Measurements from ENCODE around the gene IL19.

DNA sequence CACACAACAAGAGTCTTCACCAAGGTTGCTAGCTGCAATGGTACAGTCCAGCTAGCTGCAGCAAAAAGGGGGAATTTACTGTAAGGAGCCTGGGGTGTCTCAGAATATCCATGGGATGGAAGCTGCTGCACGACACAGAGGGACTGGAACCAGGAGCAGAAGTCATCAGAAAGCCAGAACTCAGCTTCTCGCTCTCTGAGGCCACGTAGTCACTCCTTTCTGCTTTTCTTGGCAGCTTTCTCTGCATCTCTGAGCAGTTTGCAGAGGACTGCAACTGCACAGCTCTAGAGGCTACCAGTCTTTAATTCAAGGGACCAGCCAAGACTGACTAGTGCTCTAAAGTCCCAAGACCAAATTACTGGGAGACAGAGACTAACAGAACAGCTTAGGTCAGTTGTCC, 28.7 kb downstream of the IL19 start:
- TF ChIP-seq POLR2A (IDR thresholded peaks at IDR 0.05; ENCODE audit: low read depth, low read length) (no peak), POLR2AphosphoS5 (IDR thresholded peaks at IDR 0.05; ENCODE audit: low read depth, low read length) (no peak)
